H9 (cell line): ENCODE data around the gene DDI2. TPM values are rescaled to one million over a fixed set of nuclear protein-coding genes. Genes with fewer than 3 reads are reported as not detected.

Source experiments
- DNase-seq: peaks from one replicate; pipeline ENCODE4 v3.0.0-alpha.2; 2017
- H2AFZ ChIP-seq: one replicate; pipeline ENCODE4 v1.6.1; 2013; ENCODE audit warnings: mild to moderate bottlenecking, low read length, control low read depth, moderate library complexity
- H2AK5ac ChIP-seq: 2 replicates; pipeline ENCODE4 v1.6.1; 2013; ENCODE audit warnings: low read length, control low read depth, mixed read lengths; ENCODE audit not compliant: insufficient read length
- H2BK120ac ChIP-seq: one replicate; pipeline ENCODE4 v1.6.1; 2013; ENCODE audit warnings: low read depth, mild to moderate bottlenecking, low read length, control low read depth, inconsistent platforms; ENCODE audit not compliant: poor library complexity, severe bottlenecking
- H2BK12ac ChIP-seq: 2 replicates; pipeline ENCODE4 v1.6.1; 2013; ENCODE audit warnings: low read length, control low read depth, mixed read lengths, low read depth; ENCODE audit not compliant: insufficient read length
- H2BK15ac ChIP-seq: 2 replicates; pipeline ENCODE4 v1.6.1; 2013; ENCODE audit warnings: low read depth, low read length, control low read depth
- H2BK20ac ChIP-seq: one replicate; pipeline ENCODE4 v1.6.1; 2013; ENCODE audit warnings: low read depth, mild to moderate bottlenecking, low read length, control low read depth, inconsistent platforms; ENCODE audit not compliant: poor library complexity, severe bottlenecking
- H2BK5ac ChIP-seq: 2 replicates; pipeline ENCODE4 v1.6.1; 2013; ENCODE audit warnings: low read length, control low read depth, mixed read lengths; ENCODE audit not compliant: insufficient read length
- H3K14ac ChIP-seq: 2 replicates; pipeline ENCODE4 v1.6.1; 2013; ENCODE audit warnings: low read length, control low read depth; ENCODE audit not compliant: insufficient read depth
- H3K18ac ChIP-seq: 2 replicates; pipeline ENCODE4 v1.6.1; 2013; ENCODE audit warnings: low read depth, mild to moderate bottlenecking, mixed read lengths, low read length, control low read depth; ENCODE audit not compliant: insufficient read length
- H3K23ac ChIP-seq: 2 replicates; pipeline ENCODE4 v1.6.1; 2013; ENCODE audit warnings: low read length, control low read depth, mixed read lengths, low read depth; ENCODE audit not compliant: insufficient read length
- H3K23me2 ChIP-seq: 2 replicates; pipeline ENCODE4 v1.6.1; 2013; ENCODE audit warnings: low read depth, mild to moderate bottlenecking, mixed read lengths, low read length, control low read depth; ENCODE audit not compliant: insufficient read length, poor library complexity, severe bottlenecking
- H3K27ac ChIP-seq: 2 replicates; pipeline ENCODE4 v1.5.1; 2013; ENCODE audit warnings: low read length, control low read depth, mixed read lengths, low read depth; ENCODE audit not compliant: insufficient read length
- H3K27me3 ChIP-seq: 2 replicates; pipeline ENCODE4 v1.6.1; 2013; ENCODE audit warnings: low read length, control low read depth, inconsistent platforms; ENCODE audit not compliant: insufficient read depth
- H3K4ac ChIP-seq: 2 replicates; pipeline ENCODE4 v1.6.1; 2013; ENCODE audit warnings: low read depth, mild to moderate bottlenecking, control low read depth, inconsistent platforms, low read length, moderate library complexity
- H3K4me1 ChIP-seq: 2 replicates; pipeline ENCODE4 v1.6.1; 2013; ENCODE audit warnings: low read length, control low read depth, inconsistent platforms; ENCODE audit not compliant: insufficient read depth
- H3K4me2 ChIP-seq: 2 replicates; pipeline ENCODE4 v1.6.1; 2013; ENCODE audit warnings: low read length, control low read depth, mixed read lengths; ENCODE audit not compliant: insufficient read length, insufficient read depth
- H3K56ac ChIP-seq: 2 replicates; pipeline ENCODE4 v1.6.1; 2013; ENCODE audit warnings: low read depth, mild to moderate bottlenecking, mixed read lengths, low read length, control low read depth; ENCODE audit not compliant: insufficient read length
- H3K79me1 ChIP-seq: 2 replicates; pipeline ENCODE4 v1.6.1; 2013; ENCODE audit warnings: low read depth, mild to moderate bottlenecking, moderate library complexity, low read length, control low read depth, inconsistent platforms; ENCODE audit not compliant: insufficient read depth, poor library complexity, severe bottlenecking
- H3K79me2 ChIP-seq: 2 replicates; pipeline ENCODE4 v1.6.1; 2013; ENCODE audit warnings: low read length, control low read depth, inconsistent platforms; ENCODE audit not compliant: insufficient read depth
- H3K9ac ChIP-seq: 2 replicates; pipeline ENCODE4 v1.6.1; 2013; ENCODE audit warnings: low read length, control low read depth, mixed read lengths; ENCODE audit not compliant: insufficient read length; ENCODE audit errors: extremely low read depth
- H3K9me3 ChIP-seq: one replicate; pipeline ENCODE4 v1.6.1; 2013; ENCODE audit warnings: low read depth, low read length, inconsistent platforms; ENCODE audit not compliant: control insufficient read depth
- H3T11ph ChIP-seq: one replicate; pipeline ENCODE4 v1.6.1; 2013; ENCODE audit warnings: mild to moderate bottlenecking, low read length, control low read depth, inconsistent platforms
- H4K20me1 ChIP-seq: one replicate; pipeline ENCODE4 v1.6.1; 2013; ENCODE audit not compliant: control insufficient read depth, insufficient read length, insufficient read depth
- H4K5ac ChIP-seq: 2 replicates; pipeline ENCODE4 v1.6.1; 2013; ENCODE audit warnings: low read depth, mild to moderate bottlenecking, mixed read lengths, low read length, control low read depth; ENCODE audit not compliant: insufficient read length
- H4K8ac ChIP-seq: replicated peaks from 2 replicates; pipeline ENCODE4 v1.6.1; 2013; ENCODE audit warnings: low read length, control low read depth, mixed read lengths, low read depth; ENCODE audit not compliant: insufficient read length
- H4K91ac ChIP-seq: 2 replicates; pipeline ENCODE4 v1.6.1; 2013; ENCODE audit warnings: low read depth, mild to moderate bottlenecking, moderate library complexity, mixed read lengths, low read length, control low read depth; ENCODE audit not compliant: insufficient read length
- H3K27ac Mint-ChIP-seq, 3 experiments: 2 replicates in 2 of 3; 3 replicates in 1 of 3; pipeline ENCODE4 v1.8.0; 2020 to 2021; ENCODE audit warnings: mixed read lengths in 3 of 3, mild to moderate bottlenecking in 1 of 3, moderate library complexity in 1 of 3
- H3K27me3 Mint-ChIP-seq: 2 replicates; pipeline ENCODE4 v1.8.0; 2021; ENCODE audit warnings: low read depth, mild to moderate bottlenecking, moderate library complexity, mixed read lengths
- H3K36me3 Mint-ChIP-seq, 3 experiments: 2 replicates in 2 of 3; 3 replicates in 1 of 3; pipeline ENCODE4 v1.8.0; 2020 to 2021; ENCODE audit warnings: low read depth in 3 of 3, mixed read lengths in 3 of 3; ENCODE audit not compliant: insufficient read depth in 1 of 3
- H3K4me1 Mint-ChIP-seq, 2 experiments: 2 replicates each; pipeline ENCODE4 v1.8.0; 2020; ENCODE audit warnings: mixed read lengths in 2 of 2
- H3K4me3 Mint-ChIP-seq, 2 experiments: 2 replicates in 1 of 2; 3 replicates in 1 of 2; pipeline ENCODE4 v1.8.0; 2020 to 2021; ENCODE audit warnings: mild to moderate bottlenecking in 2 of 2, mixed read lengths in 2 of 2, moderate library complexity in 1 of 2
- H3K9me3 Mint-ChIP-seq, 2 experiments: 2 replicates in 1 of 2; 3 replicates in 1 of 2; pipeline ENCODE4 v1.8.0; 2020; ENCODE audit warnings: mild to moderate bottlenecking in 2 of 2, mixed read lengths in 2 of 2, moderate library complexity in 1 of 2
- WGBS: extraction: QIAGEN DNeasy Blood & Tissue Kit; methylation state at CpG from one replicate; pipeline ENCODE4 v1.1.7; 2013; ENCODE audit warnings: missing lambda C conversion rate, low lambda C conversion rate, mixed read lengths; ENCODE audit not compliant: insufficient read length; ENCODE audit errors: extremely low coverage; 5-methylcytosine and 5-hydroxymethylcytosine counted together
- total RNA-seq: library from RNA; stranded (reverse); gene quantifications from 2 replicates; pipeline ENCODE4 v1.2.1, GENCODE V29; 2021
- TF ChIP-seq, protein P1 (sequence below): fragments of 200-600 bp; sonication (generic); conservative IDR thresholded peaks from 3 replicates; pipeline ENCODE4 v1.8.0; 2021; ENCODE audit warnings: antibody characterized with exemption, mild to moderate bottlenecking

The DDI2 gene
- total RNA-seq, 1 experiment from 2014 or later, result 45.0 TPM

DNA sequence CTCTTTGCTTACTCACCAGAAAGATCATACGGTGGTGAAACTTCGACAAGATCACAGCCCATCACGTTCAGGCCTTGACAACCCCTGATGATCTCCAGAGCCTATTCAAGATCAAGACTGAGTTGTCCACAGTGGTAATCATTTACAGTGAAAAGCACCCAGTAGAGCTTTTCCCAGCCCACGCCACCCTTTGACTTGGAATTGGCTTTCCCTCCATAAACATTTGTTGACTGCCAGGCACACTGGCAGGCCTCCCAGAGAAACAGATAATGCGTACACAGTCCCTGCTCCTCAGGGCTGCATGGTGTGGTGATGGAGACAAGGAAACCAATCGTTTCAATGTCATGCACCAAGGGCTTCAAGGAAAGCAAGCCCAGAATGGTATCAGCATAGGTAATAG is 42.5 kb upstream of the DDI2 start:
- H3K79me2 ChIP-seq, result no peaks in the 10 kb centered on the region
- H3K4me1 Mint-ChIP-seq, result peaks cover 11 to 12% of the 10 kb centered on the region in 2 experiments

More for the DNA sequence above, 42.5 kb upstream of the DDI2 start:
- H3K4ac ChIP-seq, result no peak overlapping the region
- no peaks in the 10 kb centered on the region for H3K79me1 ChIP-seq
- H4K20me1 ChIP-seq, result no peaks in the 10 kb centered on the region
- no peak overlapping the region for H3K23ac ChIP-seq
- Mint-ChIP-seq H3K9me3 (no peaks in the 10 kb centered on the region), H3K36me3 (peaks cover 0 to 15% (median 11%) of the 10 kb centered on the region in 3 experiments; a peak in 5 of 7 replicates), H3K27ac (peak overlapping the region in 1 of 3 experiments; percentile 25; a peak in 1 of 7 replicates), H3K4me3 (no peak overlapping the region), H3K27me3 (no peaks in the 10 kb centered on the region)
- no peak overlapping the region for H3K14ac ChIP-seq
- H3K4me2 ChIP-seq, result no peak overlapping the region
- TF ChIP-seq, protein P1, sequence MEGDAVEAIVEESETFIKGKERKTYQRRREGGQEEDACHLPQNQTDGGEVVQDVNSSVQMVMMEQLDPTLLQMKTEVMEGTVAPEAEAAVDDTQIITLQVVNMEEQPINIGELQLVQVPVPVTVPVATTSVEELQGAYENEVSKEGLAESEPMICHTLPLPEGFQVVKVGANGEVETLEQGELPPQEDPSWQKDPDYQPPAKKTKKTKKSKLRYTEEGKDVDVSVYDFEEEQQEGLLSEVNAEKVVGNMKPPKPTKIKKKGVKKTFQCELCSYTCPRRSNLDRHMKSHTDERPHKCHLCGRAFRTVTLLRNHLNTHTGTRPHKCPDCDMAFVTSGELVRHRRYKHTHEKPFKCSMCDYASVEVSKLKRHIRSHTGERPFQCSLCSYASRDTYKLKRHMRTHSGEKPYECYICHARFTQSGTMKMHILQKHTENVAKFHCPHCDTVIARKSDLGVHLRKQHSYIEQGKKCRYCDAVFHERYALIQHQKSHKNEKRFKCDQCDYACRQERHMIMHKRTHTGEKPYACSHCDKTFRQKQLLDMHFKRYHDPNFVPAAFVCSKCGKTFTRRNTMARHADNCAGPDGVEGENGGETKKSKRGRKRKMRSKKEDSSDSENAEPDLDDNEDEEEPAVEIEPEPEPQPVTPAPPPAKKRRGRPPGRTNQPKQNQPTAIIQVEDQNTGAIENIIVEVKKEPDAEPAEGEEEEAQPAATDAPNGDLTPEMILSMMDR, result no peak
- no peaks in the 10 kb centered on the region for H3K4me1 ChIP-seq
- H2BK5ac ChIP-seq, result no peak overlapping the region
- H3T11ph ChIP-seq, result no peak overlapping the region
- no peak overlapping the region for H2AK5ac ChIP-seq
- H4K91ac ChIP-seq, result no peak overlapping the region
- no peak overlapping the region for H2BK20ac ChIP-seq
- H4K8ac ChIP-seq, result no peak overlapping the region
- WGBS, result no CpG with 5 or more reads among the region's 6 CpGs
- no peak overlapping the region for H4K5ac ChIP-seq
- H3K9ac ChIP-seq, result no peak overlapping the region
- no peak overlapping the region for H2BK15ac ChIP-seq
- H3K27ac ChIP-seq, result no peak overlapping the region
- H3K27me3 ChIP-seq, result no peaks in the 10 kb centered on the region
- H2BK120ac ChIP-seq, result no peak overlapping the region
- H2BK12ac ChIP-seq, result no peak overlapping the region
- H3K9me3 ChIP-seq, result no peaks in the 10 kb centered on the region
- H3K56ac ChIP-seq, result no peak overlapping the region
- no peak overlapping the region for H3K18ac ChIP-seq
- no peak for DNase-seq
- H3K23me2 ChIP-seq, result no peaks in the 10 kb centered on the region
- H2AFZ ChIP-seq, result no peak overlapping the region
